ENCODE measurements around the gene FMO3.

- no peak for TF ChIP-seq CTCF (IDR thresholded peaks at IDR 0.05)
- TF ChIP-seq POLR2A (IDR thresholded peaks at IDR 0.05), result no peak
Measured at GRCh38 chr1:171126504-171126903, 35.8 kb downstream of the FMO3 start.
